ENCODE results near the gene CALML3.

DNA sequence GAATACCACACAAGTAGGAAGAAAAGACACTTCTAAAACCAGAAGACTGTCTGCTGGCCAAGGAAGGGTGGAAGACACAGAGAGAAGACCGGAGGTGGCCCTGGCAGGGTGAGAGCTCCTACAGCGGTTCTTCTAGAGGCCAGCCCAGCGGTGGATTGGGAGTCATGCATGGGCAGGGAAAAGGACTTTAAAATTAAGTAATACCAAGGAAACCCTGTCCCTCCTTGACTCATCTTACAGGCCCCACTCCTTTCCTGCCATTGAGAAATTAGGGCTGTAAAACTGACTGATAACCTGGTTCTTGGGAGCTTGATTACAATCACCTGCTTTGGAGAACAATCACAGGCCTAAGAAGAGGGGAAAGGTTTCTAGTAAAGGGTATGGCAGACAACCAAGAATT lies 16.1 kb downstream of the CALML3 start:
- no peak for TF ChIP-seq CTCF (conservative IDR thresholded peaks at IDR 0.05; ENCODE audit: low read length)
- TF ChIP-seq EZH2phosphoT487 (IDR thresholded peaks at IDR 0.05; ENCODE audit: borderline replicate concordance, low read depth, low read length): no peak
